GM21367 (cell line): Measurements from ENCODE around the gene LTBP1.
"Not testable (repeated sequence)": the region's sequence is repeated elsewhere in the genome, so short reads cannot be mapped to it uniquely, and the experiment has no call there.

Experiments used
- ATAC-seq: cut with Tn5 transposase; IDR thresholded peaks from one replicate; pipeline ENCODE4 v1.9.1; 2021; ENCODE audit not compliant: unreplicated experiment

LTBP1 gene

GRCh38 chr2:33442052-33442451 lies 495.3 kb downstream of the LTBP1 start:
- ATAC-seq, result not testable (repeated sequence)

- ATAC-seq, result no peak
Measured at GRCh38 chr2:33442528-33443079, 495.9 kb downstream of the LTBP1 start.

- ATAC-seq, result no peak
Measured at GRCh38 chr2:33443274-33443829, 496.6 kb downstream of the LTBP1 start.

GRCh38 chr2:33444967-33445366 lies 498.2 kb downstream of the LTBP1 start:
- ATAC-seq, result no peak

- ATAC-seq, result no peak
Measured at GRCh38 chr2:33448220-33448899, 501.6 kb downstream of the LTBP1 start.
